Right kidney (tissue), 1 donor: ENCODE results near the gene UROC1.

ENCODE experiments used
- DNase-seq: peaks from one replicate; pipeline ENCODE4 v3.0.0-alpha.2; 2016

Gene UROC1

DNA sequence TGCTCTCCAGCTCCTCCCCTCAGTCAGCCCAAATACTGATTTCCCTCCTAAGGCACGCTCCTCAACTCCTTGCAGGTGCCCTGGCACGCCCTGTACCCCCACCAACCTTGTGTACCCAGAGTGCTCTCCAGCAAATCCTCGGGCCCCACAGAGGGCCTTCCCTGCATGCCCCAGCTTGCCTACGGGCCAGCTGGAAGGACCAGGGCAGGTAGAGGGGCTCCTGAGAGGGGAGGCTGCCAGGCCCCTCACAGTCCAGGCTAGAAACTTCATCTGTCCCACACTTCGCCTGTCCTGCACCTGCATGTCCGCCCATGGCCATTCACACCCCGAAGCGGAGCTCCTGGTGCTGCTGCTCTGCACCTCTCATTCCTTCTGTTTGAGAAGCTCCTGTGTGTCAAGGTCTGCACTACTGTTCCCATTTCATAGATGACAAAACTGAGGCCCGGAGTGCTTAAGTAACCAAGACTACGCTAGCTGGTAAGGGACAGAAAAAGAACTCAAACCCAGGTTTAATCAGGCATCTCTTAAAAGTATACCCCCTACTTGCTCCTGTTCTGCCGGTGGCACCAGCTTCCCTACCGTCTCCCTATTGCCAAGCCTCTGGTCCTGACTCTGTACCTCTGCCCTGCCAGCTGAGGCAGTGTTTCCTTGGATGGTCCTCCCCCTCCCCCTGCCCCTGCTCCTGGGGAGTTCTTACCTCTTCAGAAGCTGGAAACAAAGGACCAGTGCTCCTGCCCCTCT lies 77.4 kb downstream of the UROC1 start:
- DNase-seq: no peak

GRCh38 chr3:126439346-126439967 lies 78.1 kb downstream of the UROC1 start:
- DNase-seq: no peak

DNA sequence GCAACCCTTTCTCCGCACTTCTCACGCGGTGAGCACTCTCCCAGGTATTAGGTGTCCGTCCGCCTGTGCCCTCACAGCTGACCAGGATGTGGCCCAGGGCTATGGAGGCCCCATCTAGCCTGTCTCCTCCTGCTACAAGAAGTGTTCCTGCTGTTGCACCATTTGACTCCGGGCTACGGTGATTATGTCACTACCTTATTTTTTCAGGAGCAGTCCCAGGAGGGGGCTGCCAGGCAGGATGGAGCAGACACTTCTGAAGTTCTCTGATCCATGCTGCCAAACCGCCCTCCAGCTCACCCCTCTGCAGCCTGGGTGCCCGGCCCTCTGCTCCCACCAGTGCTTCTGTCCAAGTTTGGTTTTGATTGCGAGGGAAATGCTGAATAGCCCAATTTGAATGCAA lies 78.8 kb downstream of the UROC1 start:
- DNase-seq: no peak

DNA sequence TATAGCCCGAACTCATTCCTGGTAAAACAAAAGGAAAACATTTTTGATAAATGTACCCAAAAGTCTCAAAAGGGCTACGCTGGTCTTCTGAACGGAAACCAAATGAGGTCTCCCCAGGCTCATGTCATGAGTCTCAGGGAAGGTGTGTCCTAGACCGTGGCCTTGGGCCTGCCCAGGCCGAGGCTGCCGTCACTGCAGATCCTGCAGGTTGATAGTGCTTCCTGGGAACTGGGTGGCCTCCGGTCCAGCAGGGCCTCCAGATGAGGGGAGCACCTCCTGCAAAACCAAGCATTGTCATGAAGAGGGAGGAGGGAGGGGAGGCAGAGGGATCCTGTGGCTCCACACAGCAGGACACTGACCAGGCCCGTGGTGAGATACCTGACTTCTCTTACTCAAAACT lies 79.4 kb downstream of the UROC1 start:
- no peak for DNase-seq

DNA sequence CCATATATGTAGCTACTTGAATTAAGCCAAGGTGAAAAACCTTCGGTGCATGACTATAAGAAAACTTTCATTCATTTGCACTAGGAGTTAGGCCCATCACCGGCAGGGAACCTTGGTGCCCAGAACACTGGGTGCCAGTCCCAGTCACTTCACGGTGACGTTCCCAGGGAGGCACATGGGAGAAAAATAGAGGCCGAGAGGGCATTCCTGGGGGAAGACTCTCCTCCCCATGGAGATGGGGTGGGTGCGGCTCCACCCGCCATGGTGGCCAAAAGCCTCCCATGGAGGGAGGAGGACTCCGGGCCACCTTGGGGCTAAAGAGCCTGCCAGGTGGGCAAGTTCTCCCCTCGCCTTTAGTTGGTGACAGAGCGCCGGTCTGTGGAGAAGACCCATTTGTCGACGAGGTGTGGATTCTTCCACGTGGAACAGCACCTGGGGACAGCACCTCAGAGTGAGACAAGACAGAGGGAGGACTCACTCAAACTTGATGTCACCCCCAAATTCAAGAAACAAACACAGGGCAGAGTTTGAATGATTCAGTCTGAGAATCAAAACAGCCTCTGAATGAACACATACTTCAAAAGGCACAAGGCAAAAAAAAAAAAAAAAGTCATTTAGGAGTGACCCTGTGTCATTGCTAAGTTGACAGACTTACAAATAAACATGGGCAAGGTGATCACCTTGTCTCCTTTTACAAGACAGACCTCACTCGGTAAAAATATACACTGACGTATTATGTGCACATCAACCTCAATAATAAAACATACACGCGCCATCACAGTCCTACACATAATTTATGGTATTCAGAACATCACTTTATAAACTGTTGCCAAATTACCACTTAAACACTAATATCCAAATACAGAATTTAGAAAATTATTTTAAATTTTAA lies 80.5 kb downstream of the UROC1 start:
- no peak for DNase-seq

DNA sequence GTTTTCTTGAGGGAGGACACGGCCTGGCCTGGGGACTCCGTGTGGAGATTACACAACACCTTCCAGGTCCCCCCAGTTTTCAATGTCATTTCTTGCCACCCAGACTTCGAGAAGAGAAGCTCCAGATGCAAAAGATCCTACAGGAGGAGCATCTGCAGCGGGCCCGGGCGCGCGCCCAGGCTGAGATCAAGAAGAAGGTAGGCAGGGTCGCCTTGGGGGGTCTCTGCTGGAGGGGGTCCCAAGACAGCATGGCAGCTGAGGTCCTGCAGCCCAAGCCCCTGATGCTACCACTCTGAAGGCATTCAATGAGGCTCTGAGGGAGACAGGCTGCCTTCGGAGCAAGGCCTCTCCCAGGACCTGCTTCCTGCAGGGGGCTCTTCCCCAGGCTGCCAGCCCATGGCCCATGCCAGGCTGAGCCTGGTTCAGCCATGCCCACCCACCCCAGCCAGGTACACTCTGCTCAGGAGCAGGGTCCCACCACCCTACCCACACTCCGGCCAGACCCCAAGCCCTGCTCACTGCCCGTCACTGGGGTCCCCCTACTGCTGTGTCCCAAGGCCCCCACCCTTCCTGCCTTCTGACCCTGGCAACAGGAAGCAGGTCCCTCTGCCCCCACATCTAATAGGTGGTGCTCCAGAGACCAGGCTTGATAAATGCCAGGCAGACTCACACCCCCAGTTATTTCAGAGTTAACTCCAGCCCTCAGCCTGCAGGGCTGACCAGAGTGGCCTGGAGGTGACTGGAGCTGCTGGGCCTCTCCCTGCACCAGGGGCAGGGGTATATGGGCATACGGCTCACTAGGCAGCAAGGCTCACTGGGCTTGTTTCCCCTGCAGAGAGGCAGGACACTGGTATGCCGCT lies 81.9 kb downstream of the UROC1 start:
- no peak for DNase-seq

- no peak for DNase-seq
These were observed 82.6 kb downstream of the UROC1 start for GRCh38 chr3:126434931-126435411.

GRCh38 chr3:126434264-126434590 lies 83.3 kb downstream of the UROC1 start:
- no peak for DNase-seq

DNA sequence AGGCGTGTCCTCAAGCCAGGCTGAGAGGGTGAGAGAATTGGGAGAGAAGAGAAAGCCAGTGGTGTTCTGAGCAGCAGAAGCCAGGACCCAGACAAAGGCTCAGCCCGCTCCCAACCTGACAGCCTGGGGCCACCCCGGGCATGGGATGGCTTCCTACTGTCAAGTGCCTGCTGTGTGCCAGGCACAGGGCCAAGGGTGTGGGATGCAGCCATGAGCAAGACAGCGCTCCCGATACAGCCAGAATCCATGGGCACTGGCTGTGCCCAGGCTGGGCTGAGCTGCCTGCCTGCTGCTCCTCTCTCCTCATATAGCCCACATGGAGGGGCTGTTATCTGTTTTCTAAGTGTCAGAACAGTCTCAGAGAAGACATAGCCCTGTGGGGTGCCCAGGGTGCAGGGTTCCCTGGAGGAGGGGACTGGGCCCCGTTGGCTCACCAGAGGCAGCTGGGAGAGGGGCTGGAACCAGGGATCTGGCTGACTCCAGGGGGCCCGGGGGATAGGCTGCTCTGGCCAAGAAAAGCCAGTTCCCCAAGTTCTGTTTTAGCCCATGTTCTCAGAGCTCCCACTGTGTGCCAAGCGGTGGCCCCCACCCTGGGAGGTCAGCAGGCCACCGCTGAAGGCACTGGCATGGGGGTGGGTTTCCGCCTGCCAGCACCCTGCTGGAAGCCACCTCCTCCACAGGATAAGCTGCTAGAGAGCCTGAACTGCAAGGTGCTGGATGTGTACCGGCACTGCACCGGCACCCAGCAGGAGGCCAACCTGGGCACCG lies 83.9 kb downstream of the UROC1 start:
- DNase-seq: no peak

DNA sequence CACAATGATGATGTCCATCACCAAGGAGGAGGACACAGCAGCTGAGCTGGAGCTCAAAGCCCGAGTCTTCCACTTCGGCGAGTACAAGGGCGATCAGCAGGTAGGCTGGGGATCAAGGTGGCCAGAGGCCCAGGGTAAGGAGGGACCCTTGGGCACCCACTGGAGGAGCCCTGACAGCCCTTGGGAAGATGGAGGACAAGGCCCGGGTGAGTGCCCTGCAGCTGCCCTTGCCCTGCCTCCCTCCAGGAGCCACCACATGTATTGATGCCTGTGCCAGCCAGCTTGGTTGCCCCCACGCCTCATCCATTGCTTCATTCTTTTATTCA lies 84.5 kb downstream of the UROC1 start:
- DNase-seq: no peak

DNA sequence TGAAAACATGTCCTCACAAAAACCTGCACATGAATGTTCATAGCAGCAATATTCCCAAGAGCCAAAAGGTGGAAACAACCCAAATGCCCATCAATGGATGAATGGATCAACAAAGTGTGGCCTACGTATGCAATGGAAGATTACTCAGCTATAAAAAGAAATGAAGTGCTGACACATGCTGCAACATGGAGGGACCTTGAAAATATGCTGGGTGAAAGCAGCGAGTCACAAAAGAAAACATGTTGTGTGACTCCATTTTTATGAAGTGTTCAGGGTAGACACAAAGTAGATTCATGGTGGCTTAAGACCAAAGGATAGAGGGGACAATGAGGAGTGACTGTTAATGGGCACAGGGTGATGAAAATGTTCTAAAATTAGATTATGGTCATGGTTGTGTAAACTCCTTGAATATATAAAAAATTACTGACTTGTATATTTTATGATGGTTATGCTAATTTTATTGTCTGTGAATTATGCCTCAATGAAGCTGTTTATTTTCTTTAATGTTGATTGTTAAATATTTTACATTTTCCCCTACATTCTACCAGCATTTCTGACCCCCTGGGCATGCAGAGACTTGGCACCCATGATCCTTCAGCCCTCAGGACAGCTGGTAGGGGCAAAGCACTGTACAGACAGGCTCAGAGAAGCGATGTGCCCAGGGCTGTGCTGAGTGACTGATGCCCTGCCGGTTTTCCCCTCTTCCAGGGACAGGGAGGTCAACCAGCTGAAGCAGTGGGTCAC lies 85.0 kb downstream of the UROC1 start:
- no peak for DNase-seq
